Panc1 (cell line): ENCODE results near the gene SLC13A3. TPM values are rescaled to one million over a fixed set of nuclear protein-coding genes. Genes with fewer than 3 reads are reported as not detected.

Source experiments
- ATAC-seq: fragments of 200-7000 bp; cut with Tn5 transposase; 2 replicates; pipeline ENCODE4 v1.9.1; 2020; ENCODE audit warnings: mild to moderate bottlenecking, moderate library complexity
- BruUV-seq: library from RNA; stranded (reverse); fragments of 400-500 nt; replicated peaks from 2 replicates; lab custom pipeline; 2021; lab: Mats Ljungman, UMichigan
- CTCF ChIA-PET: fragments of 300-600 bp; sonication (Branson Sonifier 250); formaldehyde crosslinking; loops from one replicate; lab custom pipeline; 2022; ENCODE audit warnings: antibody characterized with exemption; lab: Charles Lee
- POLR2A ChIA-PET: fragments of 300-600 bp; sonication (Branson Sonifier 250); formaldehyde crosslinking; loops from one replicate; lab custom pipeline; 2022; ENCODE audit warnings: antibody characterized with exemption; lab: Charles Lee
- DNase-seq: peaks from one replicate; pipeline ENCODE4 v3.0.0-alpha.2; 2010; ENCODE audit warnings: low read depth, low spot score
- H3K27ac ChIP-seq: 2 replicates; pipeline ENCODE4 v1.5.1; 2011; ENCODE audit warnings: mild to moderate bottlenecking, low read length, inconsistent platforms
- H3K27me3 ChIP-seq: fragments of 200-500 bp; sonication (Bioruptor generic); 2 replicates; pipeline ENCODE4 v1.6.0; 2014; ENCODE audit warnings: low read length, inconsistent platforms; ENCODE audit not compliant: control insufficient read depth, insufficient read depth
- H3K36me3 ChIP-seq: fragments of 200-500 bp; sonication (Bioruptor generic); 2 replicates; pipeline ENCODE4 v1.5.1; 2014; ENCODE audit warnings: inconsistent platforms, mild to moderate bottlenecking, low read length, moderate library complexity; ENCODE audit not compliant: control insufficient read depth, insufficient read depth
- H3K4me1 ChIP-seq: 2 replicates; pipeline ENCODE4 v1.5.1; 2011; ENCODE audit warnings: inconsistent platforms, mild to moderate bottlenecking, low read length, moderate library complexity; ENCODE audit not compliant: control insufficient read depth, insufficient read depth
- H3K4me3 ChIP-seq, 2 experiments: 2 replicates each; pipeline ENCODE4 v1.5.1; 2011 to 2012; ENCODE audit warnings: low read depth in 2 of 2, low read length in 2 of 2, mild to moderate bottlenecking in 2 of 2, inconsistent platforms in 1 of 2, moderate library complexity in 1 of 2
- H3K9me3 ChIP-seq: fragments of 200-500 bp; sonication (Bioruptor generic); 2 replicates; pipeline ENCODE4 v1.5.1; 2014; ENCODE audit warnings: low read depth, mild to moderate bottlenecking, inconsistent platforms, low read length, moderate library complexity; ENCODE audit not compliant: control insufficient read depth, insufficient read depth
- POLR2AphosphoS5 ChIP-seq: IDR thresholded peaks from 2 replicates; pipeline ENCODE4 v1.6.1; 2012; ENCODE audit warnings: mild to moderate bottlenecking, low read depth, low read length, moderate library complexity
- SIN3A ChIP-seq: IDR thresholded peaks from 2 replicates; pipeline ENCODE4 v1.6.1; 2012; ENCODE audit warnings: low read depth, mild to moderate bottlenecking, low read length, moderate library complexity, borderline replicate concordance; ENCODE audit not compliant: insufficient read depth
- TCF7L2 ChIP-seq: IDR thresholded peaks from 2 replicates; pipeline ENCODE4 v1.6.1; 2011; ENCODE audit warnings: mild to moderate bottlenecking, low read depth, low read length, inconsistent platforms
- in situ Hi-C: cut with HindIII; loops from 2 replicates; pipeline ENCODE4 v1.10.0; 2016; ENCODE audit warnings: low sequenced_read_pairs, low pct_unique_long_range_greater_than_20kb
- intact Hi-C: fragments of 100-400 bp; cut with micrococcal nuclease; formaldehyde crosslinking; loops from one replicate; pipeline ENCODE4 v1.10.0; 2022; ENCODE audit not compliant: unreplicated experiment
- total RNA-seq: library from RNA; stranded (reverse); gene quantifications from one replicate; pipeline ENCODE4 v1.2.1, GENCODE V29; 2021; ENCODE audit not compliant: unreplicated experiment
- TF ChIP-seq, protein P1 (sequence below), 2 experiments: IDR thresholded peaks; 2 replicates each; pipeline ENCODE4 v1.6.1; 2011 to 2012; ENCODE audit warnings: low read depth in 2 of 2, control low read depth in 1 of 2, low read length in 1 of 2, mild to moderate bottlenecking in 1 of 2, moderate library complexity in 1 of 2; ENCODE audit not compliant: insufficient read depth in 1 of 2
- TF ChIP-seq, protein P2 (sequence below): fragments of 450-650 bp; IDR thresholded peaks from 2 replicates; pipeline ENCODE4 v1.5.1; 2017; ENCODE audit warnings: mild to moderate bottlenecking

SLC13A3 gene
- total RNA-seq, 1 experiment from 2014 or later: 0.31 TPM

DNA sequence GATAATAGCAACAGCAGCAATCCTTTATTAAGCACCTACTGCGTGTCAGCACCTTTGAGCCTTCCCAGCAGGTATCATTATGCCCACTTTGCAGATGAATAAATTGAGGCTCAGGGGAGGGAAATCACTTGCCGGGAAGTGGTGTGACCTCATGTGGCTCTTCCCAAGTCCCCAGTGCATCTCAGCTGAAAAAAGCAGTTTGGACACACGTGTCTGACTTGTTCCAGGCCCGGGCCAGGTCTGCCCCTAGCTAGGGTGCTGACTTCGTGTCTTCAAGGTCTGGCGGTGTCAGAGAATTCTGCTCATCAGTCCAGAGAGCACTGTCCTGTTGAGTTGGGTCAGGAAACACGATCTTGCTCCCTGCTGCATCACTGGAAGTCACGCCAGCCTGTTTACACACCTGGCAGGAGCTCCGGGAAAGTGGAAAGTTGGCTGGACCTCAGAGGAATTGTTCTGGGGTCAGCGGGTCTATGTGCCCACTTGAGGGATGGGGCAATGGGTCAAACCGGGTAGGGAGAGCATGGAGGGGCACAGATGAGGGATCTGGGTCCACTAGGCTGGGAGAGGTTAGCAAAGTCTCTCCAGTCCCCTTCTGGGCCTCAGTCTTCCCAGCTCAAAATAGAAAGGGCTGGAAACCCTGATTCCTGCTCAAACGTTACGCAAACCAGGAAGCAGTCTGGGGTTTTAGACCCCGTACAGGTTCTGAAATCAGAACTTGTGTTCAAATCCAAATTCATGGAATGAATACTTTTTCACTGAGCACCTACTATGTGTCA is 10.5 kb downstream of the SLC13A3 start:
- ChIA-PET POLR2A (no interaction called here), CTCF (no interaction called here)
- TF ChIP-seq POLR2AphosphoS5: no peak
- TF ChIP-seq, protein P1, sequence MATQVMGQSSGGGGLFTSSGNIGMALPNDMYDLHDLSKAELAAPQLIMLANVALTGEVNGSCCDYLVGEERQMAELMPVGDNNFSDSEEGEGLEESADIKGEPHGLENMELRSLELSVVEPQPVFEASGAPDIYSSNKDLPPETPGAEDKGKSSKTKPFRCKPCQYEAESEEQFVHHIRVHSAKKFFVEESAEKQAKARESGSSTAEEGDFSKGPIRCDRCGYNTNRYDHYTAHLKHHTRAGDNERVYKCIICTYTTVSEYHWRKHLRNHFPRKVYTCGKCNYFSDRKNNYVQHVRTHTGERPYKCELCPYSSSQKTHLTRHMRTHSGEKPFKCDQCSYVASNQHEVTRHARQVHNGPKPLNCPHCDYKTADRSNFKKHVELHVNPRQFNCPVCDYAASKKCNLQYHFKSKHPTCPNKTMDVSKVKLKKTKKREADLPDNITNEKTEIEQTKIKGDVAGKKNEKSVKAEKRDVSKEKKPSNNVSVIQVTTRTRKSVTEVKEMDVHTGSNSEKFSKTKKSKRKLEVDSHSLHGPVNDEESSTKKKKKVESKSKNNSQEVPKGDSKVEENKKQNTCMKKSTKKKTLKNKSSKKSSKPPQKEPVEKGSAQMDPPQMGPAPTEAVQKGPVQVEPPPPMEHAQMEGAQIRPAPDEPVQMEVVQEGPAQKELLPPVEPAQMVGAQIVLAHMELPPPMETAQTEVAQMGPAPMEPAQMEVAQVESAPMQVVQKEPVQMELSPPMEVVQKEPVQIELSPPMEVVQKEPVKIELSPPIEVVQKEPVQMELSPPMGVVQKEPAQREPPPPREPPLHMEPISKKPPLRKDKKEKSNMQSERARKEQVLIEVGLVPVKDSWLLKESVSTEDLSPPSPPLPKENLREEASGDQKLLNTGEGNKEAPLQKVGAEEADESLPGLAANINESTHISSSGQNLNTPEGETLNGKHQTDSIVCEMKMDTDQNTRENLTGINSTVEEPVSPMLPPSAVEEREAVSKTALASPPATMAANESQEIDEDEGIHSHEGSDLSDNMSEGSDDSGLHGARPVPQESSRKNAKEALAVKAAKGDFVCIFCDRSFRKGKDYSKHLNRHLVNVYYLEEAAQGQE (IDR thresholded peaks at IDR 0.05; ENCODE audit: insufficient read depth in 1 of 2, low read depth in 2 of 2, low read length in 1 of 2): no peak
- TF ChIP-seq SIN3A: no peak
- no peaks in the 10 kb centered on the region for H3K36me3 ChIP-seq
- ATAC-seq: no peak
- BruUV-seq: no TSS peak
- no peak for DNase-seq
- no peaks in the 10 kb centered on the region for H3K9me3 ChIP-seq
- peaks cover 8% of the 10 kb centered on the region; the same call in 1 of the 2 replicates for H3K27me3 ChIP-seq
- H3K4me1 ChIP-seq: no peaks in the 10 kb centered on the region
- H3K4me3 ChIP-seq: no peak overlapping the region
- H3K27ac ChIP-seq: no peak overlapping the region
- in situ Hi-C loops: no loop called here
- intact Hi-C loops: no loop called here

DNA sequence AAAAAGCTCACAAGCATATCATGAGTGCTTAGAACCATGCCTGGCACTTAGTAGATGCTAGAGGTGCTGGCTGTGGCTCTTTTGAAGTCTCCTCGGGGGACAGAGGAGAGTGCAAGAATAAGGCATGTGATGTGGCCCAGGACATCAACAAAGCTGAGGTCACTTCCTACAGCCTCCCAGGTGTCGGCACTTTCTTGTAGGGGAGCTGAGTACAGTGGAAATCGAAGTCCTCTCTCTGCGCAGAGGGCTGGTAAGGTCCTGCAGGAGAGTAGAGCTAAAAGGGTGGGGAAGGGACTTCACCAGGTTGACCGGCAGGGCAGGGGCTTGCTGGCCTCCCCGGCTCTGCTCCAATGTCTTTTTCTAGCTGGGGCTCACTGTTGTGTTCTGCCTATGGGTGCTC is 11.2 kb downstream of the SLC13A3 start:
- no peak for DNase-seq
- ChIA-PET CTCF (no interaction called here), POLR2A (no interaction called here)
- in situ Hi-C loops (no loop called here), intact Hi-C loops (no loop called here)
- Histone ChIP-seq H3K4me3 (no peak overlapping the region), H3K36me3 (no peaks in the 10 kb centered on the region), H3K9me3 (no peaks in the 10 kb centered on the region), H3K27me3 (peaks cover 6% of the 10 kb centered on the region; the same call in 1 of the 2 replicates), H3K27ac (no peak overlapping the region), H3K4me1 (no peaks in the 10 kb centered on the region)
- BruUV-seq: no TSS peak
- peak; percentile 35; the same call in 1 of the 2 replicates for ATAC-seq
- TF ChIP-seq POLR2AphosphoS5 (no peak), TCF7L2 (no peak), SIN3A (no peak)
- TF ChIP-seq, protein P1 (IDR thresholded peaks at IDR 0.05; ENCODE audit: insufficient read depth in 1 of 2, low read depth in 2 of 2, low read length in 1 of 2): no peak
- TF ChIP-seq, protein P2, sequence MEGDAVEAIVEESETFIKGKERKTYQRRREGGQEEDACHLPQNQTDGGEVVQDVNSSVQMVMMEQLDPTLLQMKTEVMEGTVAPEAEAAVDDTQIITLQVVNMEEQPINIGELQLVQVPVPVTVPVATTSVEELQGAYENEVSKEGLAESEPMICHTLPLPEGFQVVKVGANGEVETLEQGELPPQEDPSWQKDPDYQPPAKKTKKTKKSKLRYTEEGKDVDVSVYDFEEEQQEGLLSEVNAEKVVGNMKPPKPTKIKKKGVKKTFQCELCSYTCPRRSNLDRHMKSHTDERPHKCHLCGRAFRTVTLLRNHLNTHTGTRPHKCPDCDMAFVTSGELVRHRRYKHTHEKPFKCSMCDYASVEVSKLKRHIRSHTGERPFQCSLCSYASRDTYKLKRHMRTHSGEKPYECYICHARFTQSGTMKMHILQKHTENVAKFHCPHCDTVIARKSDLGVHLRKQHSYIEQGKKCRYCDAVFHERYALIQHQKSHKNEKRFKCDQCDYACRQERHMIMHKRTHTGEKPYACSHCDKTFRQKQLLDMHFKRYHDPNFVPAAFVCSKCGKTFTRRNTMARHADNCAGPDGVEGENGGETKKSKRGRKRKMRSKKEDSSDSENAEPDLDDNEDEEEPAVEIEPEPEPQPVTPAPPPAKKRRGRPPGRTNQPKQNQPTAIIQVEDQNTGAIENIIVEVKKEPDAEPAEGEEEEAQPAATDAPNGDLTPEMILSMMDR: no peak
